K562 (cell line): Measurements from ENCODE around the gene EN1. TPM values are rescaled to one million over a fixed set of nuclear protein-coding genes. Genes with fewer than 3 reads are reported as not detected.

Experiments
- ATAC-seq: fragments of 200-7000 bp; cut with Tn5 transposase; 3 replicates; pipeline ENCODE4 v1.9.1; 2020; ENCODE audit warnings: moderate library complexity
- BruUV-seq: library from RNA; stranded (reverse); fragments of 400-500 nt; replicated peaks from 2 replicates; lab custom pipeline; 2021; lab: Mats Ljungman, UMichigan
- CTCF ChIA-PET: fragments of 300-600 bp; formaldehyde crosslinking; extraction: SDS; loops from one replicate; lab custom pipeline; 2021; ENCODE audit warnings: low intra/inter-chr PET ratio; lab: Yijun Ruan, JAX
- POLR2A ChIA-PET: fragments of 300-600, 350-650 bp; sonication (Branson Sonifier 250); formaldehyde crosslinking; extraction: SDS; loops from one replicate; lab custom pipeline; 2021; ENCODE audit warnings: antibody characterized with exemption, inconsistent platforms; lab: Yijun Ruan, JAX
- DNase-seq, 4 experiments: peaks; one replicate each; pipeline versions ENCODE4 v3.0.0 to v3.0.0-alpha.2; 2011 to 2018; ENCODE audit warnings: low spot score in 3 of 4, mixed read lengths in 3 of 4; ENCODE audit errors: extremely low read depth in 1 of 4
- FAIRE-seq: peaks from 2 replicates; lab custom pipeline; 2011; peaks lifted over from hg19 to GRCh38; lab: Jason Lieb, UNC
- H2AFZ ChIP-seq: 2 replicates; pipeline ENCODE4 v1.6.0; 2011; ENCODE audit warnings: low read depth, low read length, control low read depth, inconsistent platforms
- H3K27ac ChIP-seq: fragments of 200-600 bp; 3 replicates; pipeline ENCODE4 v1.8.0; 2011; ENCODE audit warnings: low read depth, mild to moderate bottlenecking, control low read depth, inconsistent platforms, low read length, moderate library complexity, mixed read lengths; ENCODE audit errors: extremely low read depth
- H3K27me3 ChIP-seq, 2 experiments: fragments of 300-600 bp in 1 of 2; 2 replicates in 1 of 2; 3 replicates in 1 of 2; pipeline versions ENCODE4 v1.6.0 to v1.8.0; 2011; ENCODE audit warnings: inconsistent platforms in 2 of 2, low read length in 2 of 2, mild to moderate bottlenecking in 1 of 2, mixed read lengths in 1 of 2, moderate library complexity in 1 of 2; ENCODE audit not compliant: control insufficient read depth in 2 of 2, insufficient read depth in 2 of 2
- H3K36me3 ChIP-seq: fragments of 300-600 bp; 3 replicates; pipeline ENCODE4 v1.8.0; 2011; ENCODE audit warnings: mild to moderate bottlenecking, low read length, inconsistent platforms; ENCODE audit not compliant: control insufficient read depth, insufficient read depth
- H3K4me1 ChIP-seq, 2 experiments: fragments of 200-600 bp in 1 of 2; replicated peaks in 1 of 2; 2 replicates in 1 of 2; 3 replicates in 1 of 2; pipeline versions ENCODE4 v1.5.1 to v1.8.0; 2011; ENCODE audit warnings: inconsistent platforms in 2 of 2, low read length in 2 of 2, mild to moderate bottlenecking in 1 of 2, mixed read lengths in 1 of 2, moderate library complexity in 1 of 2; ENCODE audit not compliant: control insufficient read depth in 2 of 2, insufficient read depth in 2 of 2
- H3K4me2 ChIP-seq: 2 replicates; pipeline ENCODE4 v1.6.1; 2011; ENCODE audit warnings: low read length, control low read depth, inconsistent platforms, mixed read lengths; ENCODE audit not compliant: insufficient read depth
- H3K4me3 ChIP-seq: fragments of 200-600 bp; sonication (generic), shearing (Covaris generic); 2 replicates; pipeline ENCODE4 v1.5.1; 2016; ENCODE audit warnings: control low read depth, inconsistent platforms
- H3K79me2 ChIP-seq: fragments of 200-600 bp; 3 replicates; pipeline ENCODE4 v1.8.0; 2011; ENCODE audit warnings: low read length, inconsistent platforms; ENCODE audit not compliant: control insufficient read depth, insufficient read depth
- H3K9ac ChIP-seq, 2 experiments: 2 replicates each; pipeline versions ENCODE4 v1.6.0 to v1.6.1; 2011; ENCODE audit warnings: low read depth in 2 of 2, low read length in 2 of 2, control low read depth in 1 of 2, inconsistent platforms in 1 of 2, mild to moderate bottlenecking in 1 of 2, mixed read lengths in 1 of 2; ENCODE audit not compliant: insufficient read depth in 1 of 2
- H3K9me1 ChIP-seq: one replicate; pipeline ENCODE4 v1.6.0; 2011; ENCODE audit warnings: inconsistent platforms, mild to moderate bottlenecking, low read length, moderate library complexity; ENCODE audit not compliant: control insufficient read depth, insufficient read depth
- H3K9me3 ChIP-seq: replicated peaks from 2 replicates; pipeline ENCODE4 v1.5.1; 2011; ENCODE audit warnings: low read depth, low read length, inconsistent platforms; ENCODE audit not compliant: control insufficient read depth, insufficient read depth
- H4K20me1 ChIP-seq: replicated peaks from 2 replicates; pipeline ENCODE4 v1.6.1; 2011; ENCODE audit warnings: low read length, inconsistent platforms, mixed read lengths; ENCODE audit not compliant: control insufficient read depth, insufficient read depth
- CEBPB ChIP-seq: fragments of 450-650 bp; IDR thresholded peaks from 2 replicates; pipeline ENCODE4 v1.6.1; 2016; ENCODE audit warnings: missing genetic modification characterization, missing compliant biosample characterization
- EP400 ChIP-seq: fragments of 450-650 bp; IDR thresholded peaks from 2 replicates; pipeline ENCODE4 v1.6.1; 2017; ENCODE audit warnings: antibody characterized with exemption, mild to moderate bottlenecking, moderate library complexity
- ESRRB ChIP-seq: fragments of 250-450 bp; sonication (Bioruptor Pico); IDR thresholded peaks from 2 replicates; pipeline ENCODE4 v1.5.0; 2020; ENCODE audit warnings: mild to moderate bottlenecking, moderate library complexity, borderline replicate concordance
- JUN ChIP-seq, 2 experiments: sonication (generic) in 1 of 2; formaldehyde crosslinking in 1 of 2; IDR thresholded peaks; 2 replicates each; pipeline versions ENCODE4 v1.6.1 to v1.8.0; 2012 to 2022; ENCODE audit warnings: borderline replicate concordance in 2 of 2, mild to moderate bottlenecking in 2 of 2, improper control_type of control experiment in 1 of 2, low read depth in 1 of 2, low read length in 1 of 2, missing genetic modification reagents in 1 of 2
- NR4A1 ChIP-seq, 2 experiments: fragments of 250-450 bp in 1 of 2; fragments of 450-650 bp in 1 of 2; sonication (Bioruptor Pico) in 1 of 2; IDR thresholded peaks; 2 replicates each; pipeline versions ENCODE4 v1.4.0 to v1.6.1; 2016 to 2020; ENCODE audit warnings: mild to moderate bottlenecking in 2 of 2, missing compliant biosample characterization in 1 of 2, missing genetic modification characterization in 1 of 2, moderate library complexity in 1 of 2
- RFX5 ChIP-seq: IDR thresholded peaks from 2 replicates; pipeline ENCODE4 v1.6.1; 2011; ENCODE audit warnings: low read depth, mild to moderate bottlenecking, improper control_type of control experiment, low read length
- SMAD2 ChIP-seq: fragments of 150-350 bp; IDR thresholded peaks from 2 replicates; pipeline ENCODE4 v1.6.1; 2014; ENCODE audit warnings: low read depth, mild to moderate bottlenecking, low read length
- SPI1 ChIP-seq: IDR thresholded peaks from 2 replicates; pipeline ENCODE4 v1.6.1; 2011; ENCODE audit warnings: low read depth, low read length, control low read depth, borderline replicate concordance
- TAF1 ChIP-seq: IDR thresholded peaks from 2 replicates; pipeline ENCODE4 v1.6.1; 2011; ENCODE audit warnings: mild to moderate bottlenecking, low read length, moderate library complexity; ENCODE audit not compliant: insufficient read depth, control insufficient read depth, severe bottlenecking; ENCODE audit errors: extremely low read depth
- TCFL5 ChIP-seq: fragments of 250-450 bp; sonication (Bioruptor Pico); conservative IDR thresholded peaks from 2 replicates; pipeline ENCODE4 v1.6.1; 2021; ENCODE audit warnings: mild to moderate bottlenecking, moderate library complexity, matching md5 sums
- ZKSCAN8 ChIP-seq: fragments of 200-800 bp; sonication (Bioruptor generic); IDR thresholded peaks from 2 replicates; pipeline ENCODE4 v1.6.1; 2016; ENCODE audit warnings: missing genetic modification characterization, missing compliant biosample characterization
- WGBS: fragments of 100-300 bp; shearing (Covaris generic); methylation state at CpG from one replicate; pipeline ENCODE4 v1.1.6; 2016; ENCODE audit warnings: low coverage, mixed read lengths; ENCODE audit not compliant: insufficient coverage; ENCODE audit errors: missing lambda C conversion rate; 5-methylcytosine and 5-hydroxymethylcytosine counted together
- in situ Hi-C: fragments of 300-500 bp; cut with MboI; formaldehyde crosslinking; loops from 4 replicates; pipeline ENCODE4 v1.15.0; 2018; ENCODE audit warnings: inconsistent platforms, mixed read lengths
- intact Hi-C: fragments of 100-400 bp; cut with micrococcal nuclease; formaldehyde crosslinking; loops from 2 replicates; pipeline ENCODE4 v1.14.2; 2022
- polyA plus RNA-seq, 8 experiments: library from polyadenylated mRNA; depleted of rRNA in 4 of 8; stranded (reverse) in 5 of 8; unstranded in 3 of 8; fragments of >200 nt; fragmentation: Nextera tagmentation in 2 of 8; fragmentation: Illumina TruSeq in 1 of 8; extraction: Ambion mirVana in 2 of 8; extraction: Trizol in 1 of 8; gene quantifications; 2 replicates each; pipeline versions ENCODE4 v1.2.1 to v1.2.3, GENCODE V29; 2011 to 2014; ENCODE audit warnings: inconsistent platforms in 1 of 8, missing spikeins in 1 of 8
- total RNA-seq, 7 experiments: library from RNA; depleted of rRNA in 6 of 7; stranded (reverse); fragments of >200 nt in 6 of 7; fragmentation: Illumina TruSeq in 2 of 7; extraction: Trizol in 2 of 7; gene quantifications; 2 replicates each; pipeline versions ENCODE4 v1.2.1 to v1.2.3, GENCODE V29; 2011 to 2021; ENCODE audit warnings: low replicate concordance in 1 of 7
- TF ChIP-seq, protein P1 (sequence below): fragments of 250-450 bp; sonication (Bioruptor Pico); IDR thresholded peaks from 2 replicates; pipeline ENCODE4 v1.8.0; 2021; ENCODE audit warnings: mild to moderate bottlenecking, moderate library complexity
- TF ChIP-seq, protein P2 (sequence below), 3 experiments: IDR thresholded peaks in 2 of 3; conservative IDR thresholded peaks in 1 of 3; 2 replicates each; pipeline ENCODE4 v1.5.1; 2011 to 2012; ENCODE audit warnings: low read length in 3 of 3, mild to moderate bottlenecking in 3 of 3, control low read depth in 2 of 3, improper control_type of control experiment in 1 of 3, inconsistent platforms in 1 of 3, low read depth in 1 of 3, mixed read lengths in 1 of 3, moderate library complexity in 1 of 3; ENCODE audit not compliant: insufficient read depth in 2 of 3
- TF ChIP-seq, protein P3 (sequence below), 2 experiments: fragments of 200-800 bp in 1 of 2; sonication (Bioruptor generic) in 1 of 2; sonication (generic) in 1 of 2; formaldehyde crosslinking in 1 of 2; IDR thresholded peaks in 1 of 2; conservative IDR thresholded peaks in 1 of 2; 2 replicates each; pipeline versions ENCODE4 v1.5.0 to v1.6.1; 2016 to 2020; ENCODE audit warnings: missing compliant biosample characterization in 1 of 2, missing genetic modification characterization in 1 of 2, missing genetic modification reagents in 1 of 2
- TF ChIP-seq, protein P4 (sequence below): sonication (generic); formaldehyde crosslinking; IDR thresholded peaks from 2 replicates; pipeline ENCODE4 v1.9.0; 2022; ENCODE audit warnings: mild to moderate bottlenecking, missing genetic modification reagents

EN1 gene
- total and polyA plus RNA-seq, 9 of the 15 experiments (the other 6 are each of a cell fraction or from before 2014, with no cell fraction given): 0.06 to 2.0 (median 0.51) TPM

DNA sequence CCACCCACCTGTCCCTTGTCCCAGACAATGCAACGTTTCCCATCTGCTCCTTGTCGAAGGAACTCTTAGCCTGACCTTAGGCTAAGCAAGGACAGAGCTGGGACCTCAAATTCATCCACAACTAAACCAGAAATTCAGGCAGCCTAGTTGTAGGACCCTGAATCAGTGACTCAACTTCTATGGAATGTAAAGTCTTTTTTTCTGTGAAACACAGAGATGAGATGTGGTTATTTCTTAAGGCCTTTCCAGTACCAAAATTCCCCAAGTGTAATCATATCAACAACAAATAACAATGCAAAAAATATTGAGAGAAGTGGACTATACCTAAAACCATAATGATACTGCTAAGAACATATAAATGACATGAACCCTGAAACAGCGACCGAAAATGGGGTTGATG, 46.7 kb downstream of the EN1 start:
- H3K27ac ChIP-seq: no peak overlapping the region
- intact Hi-C loops (no loop called here), in situ Hi-C loops (no loop called here)
- H3K79me2 ChIP-seq: no peaks in the 10 kb centered on the region
- DNase-seq (no peak), ATAC-seq (no peak), FAIRE-seq (no peak)
- no peaks in the 10 kb centered on the region for H3K27me3 ChIP-seq
- 67% methylated on average over 4 of the region's 4 CpGs for WGBS
- H4K20me1 ChIP-seq: no peaks in the 10 kb centered on the region
- CTCF ChIA-PET: no interaction called here
- POLR2A ChIA-PET: no interaction called here
- BruUV-seq: no TSS peak
- no peaks in the 10 kb centered on the region for H3K9me3 ChIP-seq
- H2AFZ ChIP-seq: no peak overlapping the region
- H3K4me1 ChIP-seq: peaks cover 8 to 19% of the 10 kb centered on the region in 2 experiments; a peak in 4 of 5 replicates
- no peak overlapping the region for H3K4me2 ChIP-seq
- H3K9ac ChIP-seq: no peak overlapping the region
- no peak overlapping the region for H3K4me3 ChIP-seq
- no peaks in the 10 kb centered on the region for H3K9me1 ChIP-seq
- H3K36me3 ChIP-seq: no peaks in the 10 kb centered on the region
- TF ChIP-seq CEBPB (no peak), SPI1 (no peak), SMAD2 (no peak), ZKSCAN8 (CRISPR knock-in tag) (no peak), EP400 (no peak), TCFL5 (no peak), JUN (IDR thresholded peaks at IDR 0.05; ENCODE audit: borderline replicate concordance, low read depth, low read length) (no peak), JUN (CRISPR knock-in tag; IDR thresholded peaks at IDR 0.05; ENCODE audit: borderline replicate concordance) (no peak), TAF1 (no peak), NR4A1 (CRISPR knock-in tag; IDR thresholded peaks at IDR 0.05) (no peak), NR4A1 (tag; IDR thresholded peaks at IDR 0.05) (no peak), ESRRB (CRISPR knock-in tag) (no peak), RFX5 (no peak)
- TF ChIP-seq, protein P1, sequence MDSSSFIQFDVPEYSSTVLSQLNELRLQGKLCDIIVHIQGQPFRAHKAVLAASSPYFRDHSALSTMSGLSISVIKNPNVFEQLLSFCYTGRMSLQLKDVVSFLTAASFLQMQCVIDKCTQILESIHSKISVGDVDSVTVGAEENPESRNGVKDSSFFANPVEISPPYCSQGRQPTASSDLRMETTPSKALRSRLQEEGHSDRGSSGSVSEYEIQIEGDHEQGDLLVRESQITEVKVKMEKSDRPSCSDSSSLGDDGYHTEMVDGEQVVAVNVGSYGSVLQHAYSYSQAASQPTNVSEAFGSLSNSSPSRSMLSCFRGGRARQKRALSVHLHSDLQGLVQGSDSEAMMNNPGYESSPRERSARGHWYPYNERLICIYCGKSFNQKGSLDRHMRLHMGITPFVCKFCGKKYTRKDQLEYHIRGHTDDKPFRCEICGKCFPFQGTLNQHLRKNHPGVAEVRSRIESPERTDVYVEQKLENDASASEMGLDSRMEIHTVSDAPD (CRISPR knock-in tag): no peak
- TF ChIP-seq, protein P2, sequence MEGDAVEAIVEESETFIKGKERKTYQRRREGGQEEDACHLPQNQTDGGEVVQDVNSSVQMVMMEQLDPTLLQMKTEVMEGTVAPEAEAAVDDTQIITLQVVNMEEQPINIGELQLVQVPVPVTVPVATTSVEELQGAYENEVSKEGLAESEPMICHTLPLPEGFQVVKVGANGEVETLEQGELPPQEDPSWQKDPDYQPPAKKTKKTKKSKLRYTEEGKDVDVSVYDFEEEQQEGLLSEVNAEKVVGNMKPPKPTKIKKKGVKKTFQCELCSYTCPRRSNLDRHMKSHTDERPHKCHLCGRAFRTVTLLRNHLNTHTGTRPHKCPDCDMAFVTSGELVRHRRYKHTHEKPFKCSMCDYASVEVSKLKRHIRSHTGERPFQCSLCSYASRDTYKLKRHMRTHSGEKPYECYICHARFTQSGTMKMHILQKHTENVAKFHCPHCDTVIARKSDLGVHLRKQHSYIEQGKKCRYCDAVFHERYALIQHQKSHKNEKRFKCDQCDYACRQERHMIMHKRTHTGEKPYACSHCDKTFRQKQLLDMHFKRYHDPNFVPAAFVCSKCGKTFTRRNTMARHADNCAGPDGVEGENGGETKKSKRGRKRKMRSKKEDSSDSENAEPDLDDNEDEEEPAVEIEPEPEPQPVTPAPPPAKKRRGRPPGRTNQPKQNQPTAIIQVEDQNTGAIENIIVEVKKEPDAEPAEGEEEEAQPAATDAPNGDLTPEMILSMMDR (IDR thresholded peaks at IDR 0.05 in 2 of 3, conservative IDR thresholded peaks at IDR 0.05 in 1 of 3; ENCODE audit: insufficient read depth in 2 of 3, low read depth in 1 of 3, low read length in 3 of 3): no peak
- TF ChIP-seq, protein P3, sequence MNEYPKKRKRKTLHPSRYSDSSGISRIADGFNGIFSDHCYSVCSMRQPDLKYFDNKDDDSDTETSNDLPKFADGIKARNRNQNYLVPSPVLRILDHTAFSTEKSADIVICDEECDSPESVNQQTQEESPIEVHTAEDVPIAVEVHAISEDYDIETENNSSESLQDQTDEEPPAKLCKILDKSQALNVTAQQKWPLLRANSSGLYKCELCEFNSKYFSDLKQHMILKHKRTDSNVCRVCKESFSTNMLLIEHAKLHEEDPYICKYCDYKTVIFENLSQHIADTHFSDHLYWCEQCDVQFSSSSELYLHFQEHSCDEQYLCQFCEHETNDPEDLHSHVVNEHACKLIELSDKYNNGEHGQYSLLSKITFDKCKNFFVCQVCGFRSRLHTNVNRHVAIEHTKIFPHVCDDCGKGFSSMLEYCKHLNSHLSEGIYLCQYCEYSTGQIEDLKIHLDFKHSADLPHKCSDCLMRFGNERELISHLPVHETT (CRISPR knock-in tag; conservative IDR thresholded peaks at IDR 0.05 in 1 of 2, IDR thresholded peaks at IDR 0.05 in 1 of 2): no peak
- TF ChIP-seq, protein P4, sequence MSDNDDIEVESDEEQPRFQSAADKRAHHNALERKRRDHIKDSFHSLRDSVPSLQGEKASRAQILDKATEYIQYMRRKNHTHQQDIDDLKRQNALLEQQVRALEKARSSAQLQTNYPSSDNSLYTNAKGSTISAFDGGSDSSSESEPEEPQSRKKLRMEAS (CRISPR knock-in tag): no peak
